T-helper 17 cell (primary cell): ENCODE data around the gene RCAN1. TPM values are rescaled to one million over a fixed set of nuclear protein-coding genes. Genes with fewer than 3 reads are reported as not detected.
"Not testable (repeated sequence)": the region's sequence is repeated elsewhere in the genome, so short reads cannot be mapped to it uniquely, and the experiment has no call there.

ENCODE experiments used
- ATAC-seq: fragments of 150-1000 bp; cut with Tn5 transposase; 2 replicates; pipeline ENCODE4 v1.10.0; 2021; ENCODE audit warnings: mild to moderate bottlenecking, moderate library complexity
- DNase-seq, 3 donors: peaks; one replicate each; pipeline versions ENCODE4 v3.0.0 to v3.0.0-alpha.2; 2020 to 2021
- H3K9me3 ChIP-seq: one replicate; pipeline ENCODE4 v1.7.0; 2013; ENCODE audit warnings: low read length, mild to moderate bottlenecking; ENCODE audit not compliant: control insufficient read depth, poor library complexity, severe bottlenecking
- H3K27ac Mint-ChIP-seq: one replicate; pipeline ENCODE4 v1.8.0; 2022; ENCODE audit warnings: mild to moderate bottlenecking, moderate library complexity, mixed read lengths
- H3K27me3 Mint-ChIP-seq: one replicate; pipeline ENCODE4 v1.8.0; 2022; ENCODE audit warnings: mixed read lengths
- H3K36me3 Mint-ChIP-seq: one replicate; pipeline ENCODE4 v1.8.0; 2022; ENCODE audit warnings: low read depth, mixed read lengths
- H3K4me1 Mint-ChIP-seq: one replicate; pipeline ENCODE4 v1.8.0; 2022; ENCODE audit warnings: mild to moderate bottlenecking, mixed read lengths
- H3K4me3 Mint-ChIP-seq: one replicate; pipeline ENCODE4 v1.8.0; 2022; ENCODE audit warnings: mild to moderate bottlenecking, moderate library complexity, mixed read lengths
- total RNA-seq, 4 donors: library from RNA in 2 of 4; stranded (reverse) in 2 of 4; gene quantifications; one replicate each; pipeline ENCODE4 v1.2.3 and lab custom pipeline; 2022 to 2026

RCAN1 gene
- total RNA-seq, 2 donors from 2014 or later = 3.0 to 3.2 TPM

GRCh38 chr21:34613679-34614627 is 960 bp downstream of the RCAN1 start:
- DNase-seq = no peak
- peaks cover 22% of the 10 kb centered on the region for H3K4me1 Mint-ChIP-seq

GRCh38 chr21:34612557-34612956 is 2.4 kb downstream of the RCAN1 start:
- ATAC-seq (no peak), DNase-seq (no peak)
- Mint-ChIP-seq H3K27me3 (peaks cover 12% of the 10 kb centered on the region), H3K27ac (peak overlapping the region; percentile 21), H3K4me1 (peaks cover 22% of the 10 kb centered on the region), H3K4me3 (no peak overlapping the region), H3K36me3 (no peaks in the 10 kb centered on the region)
- H3K9me3 ChIP-seq = no peaks in the 10 kb centered on the region

More at GRCh38 chr21:34613679-34614627, 960 bp downstream of the RCAN1 start:
- no peak for ATAC-seq
- Mint-ChIP-seq H3K27ac (no peak overlapping the region), H3K4me3 (peak overlapping the region; percentile 90), H3K27me3 (peaks cover 14% of the 10 kb centered on the region), H3K36me3 (no peaks in the 10 kb centered on the region)
- H3K9me3 ChIP-seq = no peaks in the 10 kb centered on the region

- H3K9me3 ChIP-seq = no peaks in the 10 kb centered on the region
- ATAC-seq (no peak), DNase-seq (no peak)
- Mint-ChIP-seq H3K4me1 (peaks cover 22% of the 10 kb centered on the region), H3K4me3 (peak overlapping the region; percentile 19), H3K27me3 (peaks cover 7% of the 10 kb centered on the region), H3K27ac (no peak overlapping the region), H3K36me3 (no peaks in the 10 kb centered on the region)
Measured at GRCh38 chr21:34612056-34612455, 2.9 kb downstream of the RCAN1 start.

GRCh38 chr21:34611528-34611927 is 3.4 kb downstream of the RCAN1 start:
- DNase-seq = no peak
- H3K4me1 Mint-ChIP-seq = peaks cover 22% of the 10 kb centered on the region
- H3K27ac Mint-ChIP-seq = no peak overlapping the region
- no peaks in the 10 kb centered on the region for H3K36me3 Mint-ChIP-seq
- H3K9me3 ChIP-seq = no peaks in the 10 kb centered on the region
- H3K4me3 Mint-ChIP-seq = no peak overlapping the region
- no peak for ATAC-seq
- peaks cover 7% of the 10 kb centered on the region for H3K27me3 Mint-ChIP-seq

- DNase-seq = no peak
- Mint-ChIP-seq H3K4me1 (peaks cover 19% of the 10 kb centered on the region), H3K27me3 (peaks cover 7% of the 10 kb centered on the region), H3K36me3 (no peaks in the 10 kb centered on the region), H3K4me3 (no peak overlapping the region), H3K27ac (no peak overlapping the region)
- no peaks in the 10 kb centered on the region for H3K9me3 ChIP-seq
- ATAC-seq = no peak
Measured at GRCh38 chr21:34609933-34610549, 4.9 kb downstream of the RCAN1 start.

- DNase-seq = no peak
- no peak overlapping the region for H3K4me3 Mint-ChIP-seq
- peaks cover 7% of the 10 kb centered on the region for H3K27me3 Mint-ChIP-seq
- no peak overlapping the region for H3K27ac Mint-ChIP-seq
- H3K36me3 Mint-ChIP-seq = no peaks in the 10 kb centered on the region
- no peak for ATAC-seq
- H3K9me3 ChIP-seq = no peaks in the 10 kb centered on the region
- peaks cover 19% of the 10 kb centered on the region for H3K4me1 Mint-ChIP-seq
Measured at GRCh38 chr21:34609244-34609932, 5.5 kb downstream of the RCAN1 start.

- DNase-seq, H3K4me3 Mint-ChIP-seq, H3K4me1 Mint-ChIP-seq, H3K36me3 Mint-ChIP-seq, H3K27me3 Mint-ChIP-seq, ATAC-seq, H3K27ac Mint-ChIP-seq, H3K9me3 ChIP-seq: not testable (repeated sequence)
Measured at GRCh38 chr21:34607376-34607775, 7.5 kb downstream of the RCAN1 start.

- DNase-seq = no peak
- H3K9me3 ChIP-seq = no peaks in the 10 kb centered on the region
- no peak for ATAC-seq
- Mint-ChIP-seq H3K4me3 (no peak overlapping the region), H3K27ac (no peak overlapping the region), H3K4me1 (no peaks in the 10 kb centered on the region), H3K36me3 (no peaks in the 10 kb centered on the region), H3K27me3 (no peaks in the 10 kb centered on the region)
Measured at GRCh38 chr21:34606621-34607020, 8.3 kb downstream of the RCAN1 start.

GRCh38 chr21:34606051-34606450 is 8.9 kb downstream of the RCAN1 start:
- no peaks in the 10 kb centered on the region for H3K27me3 Mint-ChIP-seq
- no peaks in the 10 kb centered on the region for H3K36me3 Mint-ChIP-seq
- no peaks in the 10 kb centered on the region for H3K4me1 Mint-ChIP-seq
- ATAC-seq (no peak), DNase-seq (no peak)
- no peaks in the 10 kb centered on the region for H3K9me3 ChIP-seq
- no peak overlapping the region for H3K4me3 Mint-ChIP-seq
- H3K27ac Mint-ChIP-seq = no peak overlapping the region

GRCh38 chr21:34604956-34605355 is 10.0 kb downstream of the RCAN1 start:
- not testable (repeated sequence) for DNase-seq, H3K27me3 Mint-ChIP-seq, H3K9me3 ChIP-seq, H3K36me3 Mint-ChIP-seq, H3K4me1 Mint-ChIP-seq, H3K27ac Mint-ChIP-seq, ATAC-seq, H3K4me3 Mint-ChIP-seq

- Mint-ChIP-seq H3K36me3 (peaks cover 2% of the 10 kb centered on the region), H3K27ac (no peak overlapping the region), H3K27me3 (no peaks in the 10 kb centered on the region), H3K4me1 (no peaks in the 10 kb centered on the region), H3K4me3 (no peak overlapping the region)
- ATAC-seq = no peak
- no peak for DNase-seq
- H3K9me3 ChIP-seq = no peaks in the 10 kb centered on the region
Measured at GRCh38 chr21:34604556-34604955, 10.4 kb downstream of the RCAN1 start.

- no peaks in the 10 kb centered on the region for H3K9me3 ChIP-seq
- Mint-ChIP-seq H3K36me3 (peaks cover 3% of the 10 kb centered on the region), H3K4me1 (peaks cover 4% of the 10 kb centered on the region), H3K27me3 (no peaks in the 10 kb centered on the region), H3K4me3 (no peak overlapping the region), H3K27ac (no peak overlapping the region)
- ATAC-seq (no peak), DNase-seq (no peak)
Measured at GRCh38 chr21:34603710-34604057, 11.2 kb downstream of the RCAN1 start.

- no peak overlapping the region for H3K4me3 Mint-ChIP-seq
- ATAC-seq (peak; percentile 60), DNase-seq (peak in 2 of 3 donors; percentile 16)
- peaks cover 4% of the 10 kb centered on the region for H3K4me1 Mint-ChIP-seq
- H3K27me3 Mint-ChIP-seq = no peaks in the 10 kb centered on the region
- peaks cover 4% of the 10 kb centered on the region for H3K36me3 Mint-ChIP-seq
- no peak overlapping the region for H3K27ac Mint-ChIP-seq
- H3K9me3 ChIP-seq = no peaks in the 10 kb centered on the region
Measured at GRCh38 chr21:34603002-34603709, 11.8 kb downstream of the RCAN1 start.
